NCI-H2107 (cell line): ENCODE data around the gene WNT7B.
"Not testable (repeated sequence)": the region's sequence is repeated elsewhere in the genome, so short reads cannot be mapped to it uniquely, and the experiment has no call there.

Experiments used
- DNase-seq: peaks from one replicate; lab custom pipeline; 2025; lab: John Stamatoyannopoulos, UW

WNT7B gene

DNA sequence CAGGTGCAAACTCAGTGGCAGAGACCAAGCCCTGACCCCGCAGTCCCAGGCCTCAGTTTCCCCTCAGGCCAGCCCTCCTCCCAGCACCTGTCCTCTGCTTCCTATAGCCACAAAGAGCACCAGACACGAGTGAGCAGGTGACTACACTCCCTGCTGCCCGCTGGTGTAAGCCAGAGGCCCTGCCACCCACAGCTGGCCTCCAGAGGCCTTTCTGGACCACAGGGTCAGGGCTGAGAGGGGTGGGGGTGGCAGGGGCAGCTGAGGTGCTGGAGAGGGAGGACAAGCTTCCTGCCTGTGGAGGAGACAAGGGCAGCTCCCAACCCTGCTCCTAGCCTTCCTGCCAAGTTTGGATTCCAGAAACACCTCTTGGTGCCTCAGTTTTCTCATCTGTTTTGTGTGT, 31.3 kb upstream of the WNT7B start:
- no peak for DNase-seq

DNA sequence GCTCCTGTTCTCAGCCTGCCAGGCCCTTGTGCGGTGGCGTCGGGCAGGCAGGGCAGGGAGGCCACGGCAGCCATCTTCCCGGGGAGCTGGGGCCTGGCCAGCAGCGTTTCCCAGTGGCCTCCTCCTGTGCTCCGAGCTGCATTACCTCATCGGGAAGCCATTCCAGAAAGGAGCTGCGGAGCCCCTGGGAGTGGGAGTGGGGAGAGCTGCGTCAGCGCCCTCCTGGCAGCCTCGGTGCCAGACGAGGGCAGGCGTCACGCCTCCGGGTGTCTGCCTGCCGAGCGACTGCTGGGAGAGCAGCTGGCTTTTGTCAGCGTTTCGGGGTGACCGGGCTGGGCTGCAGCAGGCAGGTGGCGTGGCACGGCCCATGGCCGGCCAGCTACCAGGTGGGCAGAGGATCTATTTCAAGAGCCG, 30.9 kb upstream of the WNT7B start:
- peak; percentile 60 for DNase-seq

DNA sequence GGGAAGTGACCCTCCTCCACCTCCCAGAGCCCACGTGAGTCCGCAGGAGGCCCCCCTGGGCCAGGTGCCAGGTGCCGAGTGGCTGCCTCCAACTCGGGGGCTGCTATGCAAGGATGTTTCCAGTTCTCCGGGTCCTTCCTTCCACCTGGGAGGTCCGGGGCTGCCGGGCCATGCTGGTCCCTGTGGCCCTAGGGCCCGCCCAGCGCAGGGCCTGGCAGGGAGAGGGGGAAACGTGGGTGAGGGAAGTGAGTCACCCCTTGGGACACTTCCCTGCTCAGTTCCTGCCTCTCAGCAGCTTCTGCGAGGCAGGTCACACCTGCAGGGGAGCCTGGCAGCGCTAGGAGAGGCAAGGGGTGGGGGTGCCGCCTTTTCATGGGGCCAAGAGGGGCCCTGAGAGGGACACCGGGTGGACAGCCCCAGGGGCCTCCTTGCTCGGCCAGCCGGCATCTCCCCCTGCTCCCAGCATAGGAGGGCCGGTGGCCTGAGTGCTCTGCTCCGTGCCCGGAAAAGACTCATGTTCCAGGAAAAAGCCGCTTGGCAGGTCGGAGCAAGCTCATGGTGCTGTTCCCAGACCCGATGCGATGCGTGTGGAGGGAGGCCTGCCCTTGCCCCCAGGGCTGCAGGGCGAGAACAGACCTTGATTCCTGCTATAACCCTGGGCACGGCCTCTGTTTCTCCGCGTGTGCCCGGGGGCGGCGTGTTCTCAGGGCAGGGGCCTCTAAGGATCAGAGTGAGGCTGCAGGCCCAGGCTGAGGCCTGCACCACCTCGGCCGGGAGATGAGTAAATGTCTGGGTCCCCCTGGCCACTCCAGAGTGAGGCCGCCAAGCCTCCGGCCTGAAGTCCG, 30.3 kb upstream of the WNT7B start:
- no peak for DNase-seq

DNA sequence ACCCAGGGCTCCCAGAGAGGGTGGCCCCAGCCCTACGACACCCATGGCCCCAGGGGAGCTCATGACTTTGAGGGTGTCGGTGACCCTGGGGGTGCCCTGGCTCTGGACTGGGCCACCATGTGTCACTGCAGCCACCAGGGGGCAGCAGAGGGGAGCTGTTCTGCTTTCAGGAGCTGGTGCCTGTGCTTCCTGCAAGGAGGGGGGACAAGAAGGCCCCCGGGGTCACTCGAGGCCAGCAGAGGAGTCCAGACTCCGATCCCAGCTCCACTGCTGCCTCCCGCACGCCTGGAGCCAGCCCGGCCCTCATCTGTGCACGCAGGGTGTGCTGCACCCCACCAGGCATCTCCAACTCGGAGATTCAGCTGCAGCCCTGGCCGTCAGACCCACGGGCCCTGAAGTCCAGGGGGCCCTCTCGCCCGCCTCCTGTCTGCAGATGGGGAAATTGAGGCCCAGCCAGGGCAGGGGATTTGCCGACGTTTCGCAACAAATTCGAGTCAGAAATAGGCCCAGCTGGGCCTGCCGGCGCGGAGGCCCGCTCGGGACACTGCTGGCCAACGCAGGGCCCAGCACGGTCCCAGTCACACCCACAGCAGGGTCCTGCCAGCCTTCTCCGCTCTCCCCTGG, 29.5 kb upstream of the WNT7B start:
- DNase-seq, result peak; percentile 57

DNA sequence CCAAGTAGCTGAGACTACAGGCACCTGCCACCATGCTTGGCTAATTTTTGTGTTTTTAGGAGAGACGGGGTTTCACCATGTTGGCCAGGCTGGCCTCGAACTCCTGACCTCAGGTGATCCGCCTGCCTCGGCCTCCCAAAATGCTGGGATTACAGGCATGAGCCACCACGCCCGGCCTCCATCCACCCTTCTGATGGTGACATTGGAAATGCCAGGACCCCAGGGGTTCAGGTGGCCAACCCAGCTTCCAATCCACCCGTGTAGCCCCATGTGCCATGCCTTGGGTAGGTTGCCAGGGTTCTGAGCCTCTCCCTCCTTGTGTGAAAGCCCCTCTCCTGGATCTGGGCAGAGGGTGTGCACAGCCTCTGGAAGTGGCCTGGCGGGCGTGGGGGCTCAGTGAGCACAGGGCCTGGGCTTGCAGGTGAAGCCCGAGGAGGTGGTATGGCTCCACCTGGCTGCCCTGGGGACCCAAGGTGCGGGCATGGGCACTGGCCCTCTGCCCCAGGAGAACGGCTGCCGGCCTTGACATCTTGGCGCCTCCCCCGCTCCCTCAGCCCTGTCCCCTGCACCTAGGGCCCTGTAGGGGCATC, 28.2 kb upstream of the WNT7B start:
- not testable (repeated sequence) for DNase-seq

DNA sequence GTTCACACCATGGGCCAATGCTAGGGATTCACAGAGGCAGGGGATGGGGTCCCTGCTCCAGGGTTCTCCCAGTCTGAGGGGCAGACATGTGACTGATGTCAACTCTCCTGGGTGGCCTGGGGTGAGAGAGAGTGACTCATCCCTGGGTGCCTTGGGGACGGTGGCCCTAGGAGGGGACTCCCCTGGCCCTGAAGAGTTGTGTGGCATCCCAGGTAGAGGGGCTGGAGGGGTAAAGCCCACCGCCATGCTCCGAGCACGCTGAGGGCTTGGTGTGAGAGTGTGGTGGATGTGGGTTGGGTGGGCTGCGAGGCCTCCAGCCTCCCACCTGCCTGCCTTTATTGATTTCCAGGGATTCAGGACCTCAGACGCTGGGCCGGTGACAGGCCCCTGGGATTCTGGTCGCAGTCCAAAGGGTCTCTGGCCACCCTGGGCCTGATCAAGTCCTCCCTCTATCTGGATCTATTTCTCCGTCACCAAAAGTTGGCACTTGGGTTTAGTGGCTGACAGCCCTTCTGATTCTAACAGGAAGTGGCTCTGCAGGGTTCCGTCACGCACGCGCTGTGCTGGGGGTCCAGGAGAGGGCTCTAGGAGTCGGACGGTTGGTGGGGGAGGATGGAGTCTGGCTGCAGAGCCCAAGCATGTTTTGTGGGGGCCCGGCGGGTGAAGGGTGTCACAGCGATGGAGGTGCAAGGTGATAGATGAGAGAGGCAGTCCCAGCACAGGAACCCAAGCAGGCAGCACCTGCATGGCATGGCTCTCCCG, 27.3 kb upstream of the WNT7B start:
- DNase-seq, result no peak

DNA sequence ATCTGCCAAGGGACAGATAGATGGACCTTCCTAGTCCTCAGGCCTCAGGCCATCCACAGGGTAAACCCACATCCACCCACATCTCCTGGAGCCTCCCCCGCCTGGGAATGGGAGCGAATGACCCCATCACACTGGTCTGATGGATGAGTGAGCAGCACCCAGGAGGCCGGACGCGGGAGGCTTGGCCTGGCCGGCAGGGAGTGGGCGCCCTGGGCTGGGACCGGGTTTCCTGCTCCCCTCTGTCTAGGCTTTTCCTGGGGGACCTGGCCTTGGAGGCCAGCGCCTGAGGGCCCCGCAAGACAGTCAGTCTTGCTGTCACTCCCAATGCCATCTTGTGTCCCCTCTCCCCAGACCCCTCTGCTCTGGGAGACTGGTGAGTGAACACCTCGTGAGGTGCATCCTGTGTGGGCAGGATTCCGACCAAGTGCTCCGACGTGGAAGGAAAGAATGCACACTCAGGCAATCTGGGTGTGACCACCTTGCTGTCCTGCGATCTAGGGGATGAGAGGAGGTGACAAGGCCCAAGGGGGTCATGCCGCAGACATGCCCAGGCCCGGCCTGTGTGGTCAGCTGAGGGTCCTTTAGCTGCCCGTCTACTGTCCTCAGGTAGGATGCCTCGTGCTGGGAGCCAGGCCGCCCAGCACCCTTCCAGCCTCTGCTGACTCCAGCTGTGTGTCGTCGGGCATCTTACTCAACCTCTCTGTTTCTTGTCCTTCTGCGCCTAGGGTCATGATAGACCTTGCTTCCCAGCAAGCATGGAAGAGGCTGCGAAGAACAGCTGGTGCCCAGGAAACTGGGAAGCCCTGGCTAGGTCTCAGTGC, 26.5 kb upstream of the WNT7B start:
- no peak for DNase-seq

DNA sequence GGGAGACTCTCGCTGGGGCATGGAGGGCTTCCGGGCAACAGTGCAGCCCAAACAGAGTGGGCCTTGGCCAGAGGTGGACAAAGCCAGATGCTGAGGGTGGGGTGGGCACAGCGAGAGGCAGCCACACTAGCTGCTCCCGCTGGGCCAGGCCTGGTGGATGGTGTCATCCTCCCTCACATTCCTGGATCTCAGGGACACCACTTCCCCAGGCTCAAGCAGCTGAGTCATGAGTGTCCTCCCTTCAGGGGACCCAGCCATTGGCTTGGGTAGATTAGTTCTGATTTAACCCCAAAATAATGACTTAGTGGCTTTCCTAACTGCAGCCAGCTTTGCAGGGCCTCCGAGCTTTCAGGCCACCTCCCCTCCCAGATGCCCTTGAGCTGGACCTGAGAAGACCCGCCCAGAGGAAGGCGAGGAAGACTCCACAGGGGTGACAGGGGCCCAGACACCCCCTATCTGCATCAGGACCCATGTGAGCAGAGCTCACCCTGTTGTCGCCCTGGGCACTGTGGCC, 25.9 kb upstream of the WNT7B start:
- DNase-seq, result no peak

DNA sequence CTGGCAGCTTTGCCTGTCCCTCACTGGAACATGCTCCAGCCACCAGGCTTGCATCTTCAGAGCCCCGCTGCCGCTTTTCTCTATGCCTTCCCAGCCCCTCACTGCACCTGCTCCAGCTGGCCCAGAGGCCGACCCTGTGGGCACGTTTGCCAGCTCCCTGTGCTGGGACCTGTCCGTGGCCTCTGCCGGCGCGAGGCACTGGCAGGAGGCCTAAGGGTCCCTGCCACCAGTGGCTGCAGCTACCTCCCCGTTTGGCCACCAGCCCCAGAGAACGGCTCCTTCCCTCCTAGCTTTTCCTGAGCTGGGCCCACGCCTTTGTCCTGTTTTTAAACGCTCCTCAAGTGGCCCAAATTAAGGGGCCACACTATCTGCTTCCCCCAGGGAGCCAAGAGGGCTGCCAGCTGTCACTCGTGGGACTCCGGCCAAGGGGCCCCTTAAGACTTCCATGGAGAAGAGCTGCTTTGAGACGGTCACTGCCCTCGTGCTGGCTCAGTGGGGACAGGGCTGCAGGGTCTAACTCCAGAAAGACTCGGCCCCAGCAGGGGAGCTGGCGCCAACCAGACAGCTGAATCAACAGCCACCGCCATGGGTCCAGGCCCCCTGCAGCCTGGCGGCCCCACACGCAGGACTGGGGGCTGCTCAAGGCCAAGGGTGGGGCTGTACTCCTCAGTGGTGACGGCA, 24.6 kb upstream of the WNT7B start:
- DNase-seq, result no peak

DNA sequence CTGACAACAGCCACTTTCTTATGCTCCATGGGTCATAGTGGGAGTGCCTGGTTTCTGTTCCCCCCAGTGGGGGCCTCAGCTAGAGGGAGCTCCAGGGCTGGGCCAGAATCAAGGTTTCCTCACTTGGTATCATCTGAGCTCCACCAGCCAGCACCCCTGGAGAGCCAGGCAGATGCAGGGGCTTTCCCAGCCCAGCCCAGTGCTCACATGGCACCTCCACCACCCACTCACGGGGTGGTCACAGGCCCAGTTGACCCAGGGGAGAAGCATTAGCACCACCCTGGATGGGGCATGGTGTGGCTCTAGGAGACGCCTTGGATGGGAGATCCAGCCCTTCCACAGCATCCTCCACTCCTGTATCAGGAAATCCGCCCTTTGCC, 24.1 kb upstream of the WNT7B start:
- DNase-seq, result no peak

DNA sequence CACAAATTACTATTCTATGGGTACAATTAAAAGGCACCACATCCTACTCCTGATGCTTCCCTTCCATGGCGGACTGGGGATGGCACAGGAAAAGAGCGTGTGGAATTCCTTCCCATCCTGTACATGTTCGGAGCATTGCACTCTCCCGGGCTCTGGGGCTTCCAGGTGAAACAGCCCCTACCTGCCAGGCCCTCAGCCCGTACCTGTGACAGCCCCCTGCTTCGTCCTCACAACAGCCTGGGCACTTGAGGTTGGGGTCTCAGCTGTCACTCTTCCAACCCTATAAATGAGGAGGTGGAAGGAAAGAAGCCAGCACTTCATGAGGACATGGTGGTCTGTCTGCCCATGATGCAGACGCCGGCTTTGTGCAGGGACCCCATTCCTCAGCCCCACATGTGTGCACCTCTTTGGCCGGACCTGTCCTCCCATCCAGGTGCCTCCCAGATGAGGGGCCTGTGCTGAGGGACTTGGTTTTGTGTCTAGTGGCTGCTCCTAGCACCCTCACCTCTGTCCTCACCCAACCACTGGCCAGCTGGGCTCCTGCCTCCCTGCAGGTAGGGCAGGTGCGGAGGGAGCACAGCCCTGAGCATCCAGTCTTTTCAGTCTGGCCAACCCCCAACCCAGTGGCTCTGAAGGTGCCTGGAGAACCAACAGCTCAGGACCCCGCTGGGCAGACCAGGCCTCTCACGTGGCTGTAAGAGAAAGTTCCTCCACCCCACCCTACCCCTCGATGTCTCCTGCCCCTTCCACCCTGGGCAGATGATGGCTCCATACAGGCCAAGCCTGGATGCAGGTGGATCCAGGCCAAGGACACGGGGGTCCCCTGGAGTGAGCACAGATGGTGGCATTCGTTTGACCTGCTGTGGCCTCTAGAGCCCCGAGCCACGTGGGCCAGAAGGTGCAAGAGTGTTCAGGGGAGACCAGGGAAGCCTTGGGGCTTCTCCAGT, 23.4 kb upstream of the WNT7B start:
- DNase-seq, result no peak

DNA sequence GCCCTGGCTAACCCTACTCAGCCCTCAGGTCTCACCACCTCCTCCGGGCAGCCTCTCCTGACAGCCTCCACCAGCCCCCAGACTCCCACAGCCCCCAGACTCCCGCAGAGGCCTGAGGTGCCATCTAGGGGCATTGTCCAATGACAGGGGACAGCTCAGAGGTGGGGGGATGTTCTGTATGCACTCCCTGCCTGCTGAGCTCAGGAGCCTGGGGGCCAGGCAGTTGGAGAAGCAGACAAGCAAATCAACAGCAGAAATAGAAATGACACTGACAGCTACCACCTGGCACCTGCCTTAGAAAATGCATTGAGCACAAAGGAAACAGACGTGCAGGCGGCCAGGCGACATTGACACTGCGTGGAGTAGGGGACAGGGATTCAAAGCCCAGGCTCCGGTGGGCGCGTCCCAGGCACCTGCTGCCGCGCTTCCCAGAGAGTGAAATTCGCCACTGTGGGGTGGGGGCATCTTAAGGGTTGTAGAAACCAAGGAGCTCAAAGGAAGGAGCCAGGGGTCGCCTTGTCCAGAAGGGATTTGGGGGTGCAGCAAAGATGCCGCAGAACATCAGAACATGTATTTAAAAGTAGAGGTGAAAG, 22.5 kb upstream of the WNT7B start:
- no peak for DNase-seq

DNA sequence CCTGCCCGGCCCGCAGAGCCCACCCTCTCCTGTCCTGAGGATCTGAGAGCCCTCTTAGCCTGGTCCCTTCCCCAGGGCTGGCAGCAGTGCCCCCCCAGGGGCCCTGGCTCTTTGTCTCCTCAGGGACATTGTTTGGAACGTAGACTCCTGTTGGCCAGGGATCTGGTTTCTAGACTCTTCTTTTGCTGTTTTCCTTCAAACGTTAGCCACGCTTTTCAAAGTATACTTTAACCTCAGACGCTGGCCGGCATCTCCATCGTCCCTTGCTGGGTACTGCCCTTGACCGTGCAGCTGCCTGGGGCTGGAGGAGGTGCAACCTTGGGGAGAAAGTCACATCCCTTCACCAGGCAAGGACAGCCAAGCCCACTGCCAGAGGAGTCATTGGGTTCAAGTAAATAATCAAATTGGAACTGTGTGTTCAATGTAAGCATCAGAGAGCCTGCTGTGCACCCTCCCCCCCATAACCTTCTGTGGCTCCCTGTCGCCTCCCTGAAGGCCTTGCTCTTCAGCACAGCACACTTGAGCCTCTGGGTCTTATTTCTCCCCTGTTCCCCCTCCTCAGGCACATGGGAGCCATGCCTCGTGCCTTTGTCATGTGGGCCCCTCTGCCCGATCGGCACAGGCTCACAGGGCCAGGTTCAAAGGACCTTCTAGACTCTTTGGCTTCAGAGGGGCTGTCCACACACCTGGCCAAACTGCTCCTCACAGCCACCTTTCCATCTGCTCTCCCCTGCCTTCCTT, 21.8 kb upstream of the WNT7B start:
- no peak for DNase-seq

DNA sequence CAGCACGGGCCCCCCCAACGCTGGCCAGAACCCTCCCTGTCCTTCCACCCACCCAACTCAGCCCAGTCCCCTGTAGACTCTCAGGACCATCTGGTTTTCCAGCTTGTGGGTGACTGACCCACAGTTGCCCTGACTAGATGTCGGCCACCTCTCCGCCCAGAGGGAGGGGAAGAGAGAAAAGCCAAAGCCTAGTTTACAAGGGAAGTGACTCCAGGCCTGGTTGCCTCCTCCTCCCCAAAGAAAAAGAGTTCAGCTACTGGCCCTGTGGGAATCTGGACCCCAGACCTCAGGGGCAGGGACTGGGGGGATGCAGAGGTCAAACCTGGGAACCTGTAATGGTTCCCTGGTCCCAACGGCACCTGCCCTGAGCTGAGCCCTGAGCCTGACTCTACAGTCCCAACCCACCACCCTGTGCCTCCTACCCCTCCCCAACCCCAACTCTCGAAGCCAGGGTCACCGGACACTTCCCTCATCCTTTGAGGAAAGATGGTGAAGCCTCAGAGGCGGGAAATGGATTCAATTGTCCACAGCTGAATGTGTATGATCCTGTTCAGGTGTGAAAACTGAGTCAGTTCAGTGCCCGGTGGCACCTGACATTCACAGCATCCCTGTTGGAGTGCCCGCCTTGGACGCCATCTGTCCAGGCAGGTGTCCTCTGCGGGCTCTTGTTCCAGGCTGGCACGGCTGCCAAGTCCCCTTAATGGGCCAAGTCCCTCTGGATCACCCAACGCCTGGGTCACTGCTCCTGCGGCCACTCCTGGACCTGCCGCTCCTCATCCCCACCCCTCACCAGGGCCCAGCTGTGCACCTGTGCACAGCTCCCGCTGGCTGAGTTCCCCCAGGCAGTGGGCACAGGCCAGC, 21.0 kb upstream of the WNT7B start:
- no peak for DNase-seq

DNA sequence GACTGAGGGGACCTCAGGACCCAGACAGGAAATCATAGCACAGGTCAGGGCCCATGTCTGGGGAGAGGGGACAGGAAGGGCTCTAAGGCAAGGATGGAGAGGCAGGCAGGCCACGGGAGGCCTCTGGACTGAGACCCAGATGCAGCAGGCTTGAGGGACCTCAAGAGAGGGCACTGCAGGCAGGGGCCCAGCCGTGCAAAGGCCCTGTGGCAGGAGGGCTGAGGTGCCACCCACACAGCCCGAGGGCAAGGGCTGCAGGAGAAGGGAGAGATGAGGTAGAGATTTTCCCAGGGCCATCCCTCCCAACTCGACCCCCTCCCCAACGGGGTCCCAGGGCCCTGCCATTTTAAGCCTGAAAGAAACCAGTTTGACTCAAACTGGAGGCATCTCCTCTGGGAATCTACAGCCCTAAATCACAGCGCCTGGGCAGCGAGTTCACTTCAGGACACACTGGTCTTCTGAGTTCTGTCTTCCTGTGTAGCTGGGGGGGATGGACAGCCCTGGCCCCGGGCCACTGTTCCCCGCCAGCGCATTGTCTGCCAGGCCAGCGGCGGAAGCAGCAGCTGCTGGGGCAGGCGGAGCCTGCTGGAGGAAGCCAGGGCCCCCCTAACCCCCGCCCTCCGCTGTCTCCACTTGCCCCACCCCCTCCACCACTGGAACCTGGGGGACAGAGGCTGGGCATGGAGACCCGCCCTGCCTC, 20.3 kb upstream of the WNT7B start:
- DNase-seq, result no peak

DNA sequence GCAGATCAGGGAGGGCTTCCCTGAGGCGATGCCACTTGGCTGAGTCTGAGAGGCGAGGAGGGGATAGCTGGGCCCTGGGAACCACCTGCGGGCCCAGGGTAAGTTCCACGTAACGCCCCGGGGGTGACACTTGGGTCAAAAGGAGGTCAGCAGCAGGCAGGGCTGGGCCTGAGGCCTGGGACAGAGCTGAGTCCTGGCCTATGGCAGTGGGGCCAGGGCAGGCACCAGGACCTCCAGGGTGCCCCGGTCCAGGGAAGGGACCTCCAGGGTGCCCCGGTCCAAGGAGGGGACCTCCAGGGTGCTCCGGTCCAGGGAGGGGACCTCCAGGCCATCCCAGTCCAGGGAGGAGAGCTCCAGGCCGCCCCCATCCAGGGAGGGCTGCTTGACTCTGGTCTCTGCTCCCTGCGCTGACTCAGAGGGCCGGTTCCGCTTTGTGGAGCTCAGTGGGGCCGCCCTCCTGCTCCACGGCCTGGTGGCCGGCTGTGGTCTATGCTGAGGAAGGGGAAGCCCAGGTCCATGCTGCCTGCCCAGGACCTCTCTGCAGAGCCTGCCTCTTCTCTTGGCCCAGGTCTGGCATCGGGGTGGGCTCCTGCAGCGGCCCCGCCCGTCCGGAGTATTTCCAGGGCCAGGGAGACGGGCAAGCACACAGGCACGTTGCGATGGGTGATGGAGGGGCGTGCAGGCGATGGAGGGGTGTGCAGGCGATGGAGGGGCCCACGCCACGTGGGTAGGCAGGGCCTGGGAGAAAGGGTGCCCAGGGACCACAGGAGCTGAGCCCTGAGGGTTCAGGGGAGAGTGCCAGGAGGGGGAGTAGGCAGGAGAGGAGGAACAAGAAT, 19.5 kb upstream of the WNT7B start:
- no peak for DNase-seq
